HG02642 (cell line): ENCODE measurements around the gene SPATA1.
A peak's percentile ranks its signal among the peaks of the same experiment; 100 is the strongest.
"Not testable (repeated sequence)": the region's sequence is repeated elsewhere in the genome, so short reads cannot be mapped to it uniquely, and the experiment has no call there.

Source experiments
- ATAC-seq: cut with Tn5 transposase; IDR thresholded peaks from one replicate; pipeline ENCODE4 v1.9.1; 2021; ENCODE audit warnings: mild to moderate bottlenecking; ENCODE audit not compliant: unreplicated experiment, poor library complexity

Gene SPATA1

DNA sequence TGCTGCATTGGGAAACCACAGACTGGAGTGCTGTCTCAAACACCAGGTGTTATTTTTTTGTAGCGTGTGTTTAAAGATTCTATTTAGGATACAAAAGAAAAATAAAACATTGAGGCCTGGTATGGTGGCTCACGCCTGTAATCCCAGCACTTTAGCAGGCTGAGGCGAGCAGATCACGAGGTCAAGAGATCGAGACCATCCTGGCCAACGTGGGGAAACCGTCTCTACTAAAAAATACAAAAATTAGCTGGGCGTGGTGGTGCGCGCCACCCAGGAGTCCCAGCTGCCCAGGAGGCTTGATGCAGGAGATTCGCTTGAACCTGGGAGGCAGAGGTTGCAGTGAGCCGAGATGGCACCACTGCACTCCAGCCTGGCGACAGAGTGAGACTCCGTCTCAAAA lies 1.7 kb downstream of the SPATA1 start:
- not testable (repeated sequence) for ATAC-seq

DNA sequence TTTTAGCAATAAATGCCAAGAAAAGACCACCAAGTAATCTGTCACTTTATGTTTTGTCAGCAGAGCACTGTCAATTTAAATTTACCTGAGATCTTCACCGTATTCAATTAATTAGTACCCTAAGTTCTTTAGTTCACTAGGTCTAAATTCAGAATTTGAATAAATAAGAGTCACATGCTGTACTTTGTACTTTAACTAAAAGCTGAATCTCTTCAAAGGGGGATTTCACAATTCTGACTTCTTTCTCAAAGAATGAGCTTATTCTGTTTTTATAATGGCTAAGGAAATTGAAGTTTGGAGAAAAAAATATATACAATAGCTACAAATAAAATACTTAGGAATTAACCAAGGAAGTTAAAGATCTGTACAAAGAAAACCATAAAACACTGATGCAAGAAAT lies 2.3 kb downstream of the SPATA1 start:
- ATAC-seq = no peak

DNA sequence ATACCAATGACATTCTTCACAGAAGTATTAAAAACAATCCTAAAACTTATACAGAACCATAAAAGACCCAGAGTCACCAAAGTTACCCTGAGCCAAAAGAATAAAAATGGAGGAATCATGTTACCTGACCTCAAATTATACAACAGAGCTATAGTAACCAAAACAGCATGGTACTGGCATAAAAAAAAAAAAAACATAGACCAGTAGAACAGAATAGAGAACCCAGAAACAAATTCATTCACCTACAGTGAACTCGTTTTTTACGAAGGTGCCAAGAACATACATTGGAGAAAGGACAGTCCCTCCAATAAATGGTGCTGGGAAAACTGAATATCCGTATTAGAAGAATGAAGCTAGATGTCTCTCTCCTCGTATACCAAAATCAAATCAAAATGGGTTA lies 2.8 kb downstream of the SPATA1 start:
- no peak for ATAC-seq

DNA sequence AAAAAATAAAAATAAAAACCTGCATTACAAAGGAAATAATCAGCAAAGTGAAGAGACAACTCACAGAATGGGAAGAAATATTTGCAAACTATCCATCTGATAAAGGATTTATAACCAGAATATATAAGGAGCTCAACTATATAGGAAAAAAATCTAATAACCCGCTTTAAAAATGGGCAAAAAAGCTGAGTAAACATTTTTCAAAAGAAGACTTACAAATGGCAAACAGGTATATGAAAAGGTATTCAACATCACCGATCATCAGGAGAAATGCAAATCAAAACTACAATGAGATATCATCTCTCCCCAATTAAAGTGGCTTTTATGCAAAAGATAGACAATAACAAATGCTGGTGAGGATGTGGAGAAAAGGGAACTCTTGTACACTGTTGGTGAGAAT lies 4.0 kb downstream of the SPATA1 start:
- no peak for ATAC-seq

DNA sequence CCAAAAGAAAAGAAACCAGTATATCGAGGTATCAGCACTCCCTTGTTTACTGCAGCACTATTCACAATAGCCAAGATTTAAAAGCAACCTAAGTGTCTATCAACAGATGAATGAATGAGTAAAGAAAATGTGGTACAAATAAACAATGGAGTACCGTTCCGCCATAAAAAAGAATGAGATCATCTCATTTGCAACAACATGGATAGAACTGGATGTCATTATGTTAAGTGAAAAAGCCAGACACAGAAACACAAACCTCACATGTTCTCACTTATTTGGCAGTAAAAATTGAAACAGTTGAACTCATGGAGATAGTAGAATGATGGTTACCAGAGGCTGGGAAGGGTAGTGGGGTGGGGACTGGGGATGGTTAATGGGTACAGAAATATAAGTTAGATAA lies 4.5 kb downstream of the SPATA1 start:
- ATAC-seq = no peak

DNA sequence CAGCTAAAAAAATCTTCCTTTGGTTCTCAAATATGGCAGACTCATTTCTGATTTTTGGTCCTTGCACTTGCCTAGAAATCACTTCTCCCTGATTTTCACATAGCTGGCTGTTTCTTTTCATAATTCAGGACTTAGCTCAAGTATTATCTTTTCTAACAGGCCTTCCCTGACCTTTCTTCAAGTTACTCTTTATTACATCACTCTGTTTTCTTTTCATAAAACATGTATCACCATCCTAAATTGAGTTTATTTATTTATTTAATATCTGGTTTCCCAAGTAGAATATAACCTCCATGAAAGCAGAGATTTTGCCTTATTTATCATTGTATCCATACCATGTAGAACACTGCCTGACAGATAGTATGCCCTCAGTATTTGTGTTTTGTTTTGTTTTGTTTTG lies 18.4 kb downstream of the SPATA1 start:
- ATAC-seq = no peak

DNA sequence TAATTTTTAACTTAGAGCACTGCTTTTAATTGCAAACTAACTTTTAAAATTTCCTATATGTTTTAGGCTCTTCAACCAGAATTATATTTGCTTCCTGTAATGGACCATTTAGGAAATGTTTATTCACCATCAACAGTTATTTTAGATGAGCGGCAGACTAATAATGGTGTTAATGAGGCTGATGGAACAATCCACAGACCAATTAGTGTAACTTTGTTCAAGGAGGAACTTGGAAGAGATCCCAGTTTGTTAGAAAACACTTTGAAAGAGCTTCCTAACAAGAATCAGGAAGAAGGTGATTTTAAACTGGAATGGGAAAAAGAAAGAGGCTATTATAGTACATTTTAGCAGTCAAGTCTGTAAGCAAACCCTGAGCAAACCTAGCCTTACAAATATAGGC lies 19.6 kb downstream of the SPATA1 start:
- no peak for ATAC-seq

DNA sequence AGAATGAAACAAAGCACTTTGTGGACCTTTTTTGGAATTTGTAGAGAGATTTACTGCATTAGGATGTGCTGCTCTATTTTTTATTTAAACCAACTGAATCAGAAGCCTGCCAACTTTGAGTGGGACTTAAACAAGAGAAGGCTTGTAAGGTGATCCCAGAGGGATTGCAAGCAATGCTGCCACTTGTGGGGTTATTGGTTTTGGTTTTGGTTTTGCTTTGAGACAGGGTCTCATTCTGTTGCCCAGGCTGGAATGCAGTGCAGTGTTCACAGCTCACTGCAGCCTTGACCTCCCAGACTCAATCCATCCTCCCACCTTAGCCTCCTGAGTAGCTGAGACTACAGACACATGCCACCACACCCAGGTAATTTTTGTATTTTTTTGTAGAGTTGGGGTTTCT lies 32.4 kb downstream of the SPATA1 start:
- peak; percentile 82 for ATAC-seq

DNA sequence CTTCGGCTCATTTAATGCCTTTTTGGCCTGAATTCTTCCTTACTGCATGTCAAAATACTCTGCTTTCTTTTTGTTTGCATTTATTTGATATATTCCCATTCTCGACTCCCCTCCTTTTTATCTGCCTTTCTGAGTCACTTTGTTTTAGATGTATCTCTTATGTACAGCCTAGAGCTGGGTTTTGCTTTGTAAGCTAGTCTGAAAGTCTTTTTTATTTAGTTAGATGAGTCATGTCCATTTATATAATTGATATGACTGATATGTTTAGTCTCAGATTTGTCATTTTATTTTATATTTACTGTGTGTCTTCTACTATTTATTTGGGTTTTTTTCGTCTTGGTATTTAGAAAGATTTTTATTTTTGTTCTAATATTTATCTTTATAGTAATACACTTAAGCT lies 33.8 kb downstream of the SPATA1 start:
- ATAC-seq = no peak

DNA sequence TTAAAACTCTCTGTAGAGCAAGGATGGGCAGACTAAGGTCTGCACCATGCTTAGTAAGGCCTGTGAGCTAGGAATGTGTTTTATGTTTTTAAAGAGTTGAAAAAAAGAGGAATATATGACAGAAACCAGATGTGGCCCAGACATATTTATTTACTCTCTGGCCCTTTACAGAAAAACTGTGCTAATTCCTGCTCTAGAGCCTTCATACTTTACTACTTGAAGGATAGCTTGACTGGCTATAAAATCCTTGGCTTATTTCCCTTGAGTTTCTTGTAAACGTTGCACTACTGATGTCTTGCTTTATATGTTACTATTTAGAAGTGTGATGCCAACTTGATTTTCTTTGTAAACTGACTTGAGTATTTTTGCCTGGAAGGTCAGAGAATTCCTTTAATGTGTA lies 34.6 kb downstream of the SPATA1 start:
- no peak for ATAC-seq

DNA sequence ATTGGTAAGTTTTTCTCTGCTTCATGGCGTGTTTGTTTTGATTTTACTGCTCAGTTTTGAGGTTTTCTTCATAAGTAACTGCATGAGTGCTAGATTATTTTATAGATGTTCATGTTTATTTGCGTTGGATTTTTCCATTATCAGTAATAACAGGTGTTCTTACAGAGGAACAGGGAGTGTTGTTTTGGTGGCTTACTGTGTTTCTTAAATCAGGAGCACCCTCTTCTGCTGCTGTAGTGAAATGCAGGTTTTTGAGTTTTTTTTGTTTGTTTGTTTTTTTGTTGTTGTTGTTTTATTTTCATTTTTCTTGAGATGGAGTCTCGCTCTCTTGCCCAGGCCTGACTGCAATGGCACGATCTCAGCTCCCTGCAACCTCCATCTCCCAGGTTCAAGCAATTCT lies 35.5 kb downstream of the SPATA1 start:
- ATAC-seq = no peak

DNA sequence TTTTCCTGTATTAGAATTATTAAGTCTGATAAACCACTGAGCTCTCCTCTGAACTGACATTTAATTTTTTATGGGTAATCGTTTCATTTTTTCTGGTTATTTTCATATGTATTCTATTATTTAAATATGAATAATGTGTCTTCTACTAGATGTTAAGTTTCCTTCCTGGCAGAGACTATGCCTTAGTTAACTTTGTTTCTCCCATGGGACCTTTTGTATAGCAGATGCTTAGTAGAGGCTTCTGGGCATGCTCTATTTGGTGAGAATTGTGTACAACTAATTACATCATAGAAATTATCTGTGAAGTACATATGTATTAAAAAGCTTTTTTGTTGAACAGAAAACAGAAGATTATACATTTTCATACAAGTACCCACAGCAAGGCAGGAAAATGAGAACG lies 44.6 kb downstream of the SPATA1 start:
- ATAC-seq = no peak

DNA sequence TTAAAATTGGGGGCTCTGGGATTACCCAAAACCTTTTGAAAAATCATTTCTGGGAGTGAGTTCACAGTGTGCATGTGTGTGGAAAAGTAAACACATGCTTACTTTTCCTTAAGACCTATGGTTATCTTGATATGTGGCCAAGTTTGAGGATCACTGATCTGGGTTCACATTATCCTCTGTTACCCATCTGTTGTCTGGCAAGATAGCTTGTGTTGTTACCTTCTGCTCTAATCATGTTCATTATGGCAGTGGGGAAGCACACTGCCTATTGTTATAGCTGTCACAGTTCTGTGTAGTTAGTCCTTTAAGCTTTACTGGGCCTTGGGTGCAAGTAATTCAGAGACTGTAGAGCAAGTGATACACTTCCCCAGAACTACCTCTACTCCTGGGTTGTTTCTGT lies 63.0 kb downstream of the SPATA1 start:
- ATAC-seq = no peak

DNA sequence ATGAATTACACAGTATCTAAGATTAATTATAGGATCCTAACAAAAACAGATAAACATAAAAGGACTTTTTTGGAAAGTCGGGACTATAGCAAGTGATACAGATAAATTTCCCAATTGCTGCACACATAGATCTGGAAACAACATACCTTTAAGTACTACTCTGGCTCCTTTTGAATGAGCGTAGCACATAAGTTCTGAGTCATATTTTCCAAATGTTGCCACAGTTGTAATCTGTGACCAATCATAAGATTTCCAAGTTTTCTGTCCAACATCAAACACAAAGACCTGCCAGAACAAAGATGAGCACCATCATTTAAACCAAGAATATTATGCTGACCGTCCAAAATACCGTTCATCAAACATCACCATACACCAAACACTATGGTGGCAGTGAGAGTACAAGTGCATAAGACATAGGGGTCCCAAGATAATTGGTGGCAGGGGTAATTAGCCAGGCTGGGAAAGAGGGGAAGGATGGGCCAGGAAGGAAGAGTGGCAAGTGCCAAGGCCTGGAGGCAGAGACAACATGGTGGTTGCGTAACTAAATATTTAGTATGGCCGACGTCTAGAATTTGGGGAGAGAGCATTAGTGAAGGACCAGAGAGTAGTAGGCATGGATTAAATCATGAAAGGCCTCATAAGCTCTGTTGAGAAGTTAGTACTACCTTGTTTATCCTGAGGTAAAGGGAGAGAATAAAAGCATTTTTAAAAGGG lies 64.4 kb downstream of the SPATA1 start:
- no peak for ATAC-seq

DNA sequence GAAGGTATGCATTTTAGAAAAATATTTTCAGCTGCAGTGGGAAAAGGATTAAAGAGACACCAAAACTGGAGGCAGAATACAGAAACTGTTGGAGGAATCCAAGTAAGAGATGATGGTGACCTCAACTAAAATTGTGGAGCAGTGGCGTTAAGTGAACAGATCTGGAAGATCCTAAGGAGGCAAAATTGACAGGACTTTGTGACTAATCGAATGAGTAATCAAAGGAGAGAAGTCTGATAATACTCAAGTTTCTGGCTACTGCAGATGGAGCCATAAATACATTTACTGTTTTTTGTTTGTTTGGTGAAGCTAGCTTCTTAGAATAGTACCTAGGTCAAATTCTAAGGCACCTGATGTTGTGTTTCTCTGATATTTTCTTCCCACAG lies 65.0 kb downstream of the SPATA1 start:
- no peak for ATAC-seq

DNA sequence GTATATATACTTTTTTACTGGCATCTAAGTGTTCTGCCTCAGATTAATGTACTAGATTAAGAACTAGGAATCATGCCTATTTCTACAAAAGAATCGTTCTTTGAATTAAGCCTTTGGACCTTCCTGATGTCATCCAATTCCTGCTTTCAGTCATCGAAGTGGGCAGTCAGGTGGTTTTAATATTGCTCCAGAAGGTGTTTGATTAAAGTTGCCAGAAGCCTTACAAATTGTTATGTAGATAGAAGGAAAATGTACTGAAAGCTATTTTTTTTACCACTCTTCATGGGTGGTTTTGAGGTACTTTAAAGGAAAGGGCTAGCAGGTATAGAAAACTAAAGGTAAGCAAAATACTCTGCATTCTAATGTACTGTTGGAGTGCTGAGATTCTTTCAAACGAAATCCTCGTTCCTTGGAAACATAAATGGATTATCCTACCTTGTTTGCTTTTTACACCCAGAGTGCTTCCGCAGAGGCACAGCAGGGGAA lies 67.3 kb downstream of the SPATA1 start:
- ATAC-seq = no peak

DNA sequence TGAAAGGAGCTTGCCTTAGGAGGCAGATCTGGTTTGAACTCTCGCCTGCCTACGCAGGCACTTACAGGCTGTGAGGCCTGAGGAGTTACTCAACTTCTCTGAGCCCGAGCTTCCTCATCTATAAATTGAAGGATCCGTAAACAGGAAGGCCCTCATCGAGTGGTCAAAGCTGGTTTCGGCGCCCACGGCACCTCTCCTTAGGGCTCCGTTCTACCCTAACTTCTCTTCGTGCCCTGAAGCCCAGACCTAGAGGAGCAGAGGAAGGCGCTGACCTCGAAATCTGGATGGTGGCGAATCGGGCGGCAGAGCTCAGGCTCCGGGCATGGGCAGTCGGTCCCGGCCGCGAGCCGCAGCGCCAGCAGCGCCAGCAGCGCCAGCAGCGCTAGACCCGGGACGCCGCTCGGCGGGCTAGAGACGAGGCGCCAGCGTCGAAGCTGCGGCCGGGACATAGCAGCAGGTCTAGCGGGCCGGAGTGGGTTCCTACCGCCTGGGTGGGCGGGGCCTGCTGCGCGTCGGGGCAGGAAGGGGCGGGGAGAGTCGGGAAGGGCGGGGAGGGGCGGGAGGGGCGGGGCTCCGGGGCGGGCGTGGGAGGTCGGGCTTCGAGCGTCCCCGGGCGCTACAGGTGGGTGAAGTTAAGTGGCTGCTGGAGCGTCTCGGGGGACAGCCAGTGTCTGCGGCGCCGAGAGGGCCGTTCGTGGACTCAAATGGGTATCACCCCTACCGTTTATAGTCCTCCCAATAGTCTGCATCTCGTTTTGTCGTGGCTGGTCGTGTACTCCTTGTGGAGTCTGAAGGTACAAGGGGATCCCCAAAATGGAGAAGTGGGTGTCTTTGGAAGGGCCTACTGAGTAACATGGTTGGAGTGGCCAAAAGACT lies 68.0 kb downstream of the SPATA1 start, which contains the start of gene CTBS:
CTBS (minus strand) TSS at position 474 of the 876 bp plus-strand sequence; CDS start at position 449, 25 bp downstream.
- peak; percentile 89 for ATAC-seq

DNA sequence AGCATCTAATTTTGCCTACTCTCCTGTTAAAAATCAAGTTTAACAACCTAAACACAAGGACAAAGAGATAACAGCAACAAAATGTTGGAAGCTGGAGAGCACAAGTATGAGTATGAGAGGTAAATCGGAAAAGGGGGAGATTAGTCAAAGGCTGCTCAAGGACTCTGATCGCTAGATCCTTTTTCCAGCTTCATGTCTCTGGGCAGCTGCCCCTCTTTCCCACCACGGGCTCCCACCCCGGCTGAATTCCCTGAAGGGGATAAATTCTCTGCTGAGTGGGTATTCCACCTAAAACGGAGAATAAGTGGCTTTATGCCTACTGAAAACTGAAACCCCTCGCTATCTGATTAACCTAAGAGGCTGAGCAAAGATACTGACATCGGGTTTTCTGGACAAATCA lies 68.8 kb downstream of the SPATA1 start:
- no peak for ATAC-seq

DNA sequence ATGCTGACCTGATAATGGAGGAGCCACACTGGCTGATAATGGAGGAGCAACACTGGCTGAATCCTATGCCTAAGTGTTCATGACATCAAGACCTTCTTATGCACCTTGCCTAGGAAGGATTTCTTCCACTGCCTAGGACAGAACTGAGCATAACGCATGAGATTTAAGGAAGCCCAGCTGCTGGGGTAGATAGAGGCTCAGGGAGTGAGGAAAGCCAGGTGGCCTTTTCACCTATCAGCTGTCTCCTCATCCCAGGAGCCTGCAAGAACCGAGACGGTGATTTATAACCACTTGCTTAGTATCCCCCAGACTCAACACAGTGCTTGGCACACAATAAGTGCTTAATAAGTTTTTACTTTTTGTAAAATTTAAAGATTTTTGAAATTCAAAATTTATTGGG lies 75.5 kb downstream of the SPATA1 start:
- no peak for ATAC-seq

DNA sequence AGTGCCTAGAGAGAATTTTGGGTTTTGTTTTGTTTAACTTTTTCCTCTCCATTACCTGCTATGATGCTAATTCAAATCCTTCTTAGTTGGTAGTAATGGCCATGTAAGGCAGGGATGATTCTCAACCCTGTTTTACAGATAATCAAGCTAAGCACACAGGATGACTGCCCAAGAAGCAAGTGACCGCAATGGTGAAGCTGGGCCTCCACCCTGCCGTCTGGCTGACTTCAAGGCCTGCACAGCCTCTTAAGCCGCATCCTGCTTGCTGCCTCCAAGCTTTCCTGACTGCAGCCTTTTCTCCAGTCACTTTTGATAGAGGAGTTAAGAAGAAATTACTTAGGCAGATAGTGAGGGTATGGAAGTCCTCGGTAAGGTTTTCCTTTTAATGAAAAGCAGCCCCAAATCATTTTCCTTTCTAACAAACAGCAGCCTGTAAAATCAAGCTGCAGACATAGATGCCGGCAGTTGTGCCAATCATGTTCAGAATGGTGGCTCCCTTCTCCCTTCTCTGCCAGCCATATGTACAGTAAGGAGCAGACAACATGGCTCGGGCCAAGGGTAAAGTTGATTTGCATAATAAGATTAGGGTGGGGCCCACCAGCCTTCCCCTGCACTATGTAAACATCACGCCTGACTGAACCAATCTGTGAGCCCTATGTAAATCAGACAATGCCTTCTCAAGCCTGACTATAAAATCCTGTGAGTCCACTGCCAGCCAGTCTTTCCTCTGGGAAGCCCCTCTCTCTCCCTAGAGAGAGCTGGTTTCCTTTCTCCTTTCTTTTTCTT lies 76.8 kb downstream of the SPATA1 start:
- ATAC-seq = peak; percentile 63

DNA sequence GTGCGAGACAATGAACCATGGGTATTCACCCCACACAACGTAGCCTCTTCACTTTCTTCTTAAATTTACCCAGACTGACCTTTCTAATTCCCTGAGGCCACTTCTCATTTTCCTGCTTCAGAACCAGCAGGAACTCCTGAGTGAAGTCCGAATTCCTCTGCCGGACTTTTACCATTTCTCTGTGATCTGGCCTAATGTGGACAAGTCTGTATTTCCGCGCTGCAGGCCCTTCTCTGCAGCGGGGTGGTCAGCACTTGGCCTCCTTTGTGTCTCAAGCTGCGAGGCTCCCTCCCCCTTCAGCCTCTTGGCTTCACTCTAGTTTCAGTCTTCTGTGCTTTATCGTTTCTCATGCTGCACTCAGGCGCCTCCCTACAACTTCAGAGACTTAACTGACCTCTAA lies 77.5 kb downstream of the SPATA1 start:
- ATAC-seq = peak; percentile 30
